Suprapubic skin (tissue), 4 donors: Measurements from ENCODE around the gene KRT85.

ENCODE experiments used
- EP300 ChIP-seq: sonication (generic); formaldehyde crosslinking; IDR thresholded peaks from one replicate; pipeline ENCODE4 v1.6.1; 2017; ENCODE audit warnings: antibody characterized with exemption
- POLR2A ChIP-seq, 2 donors: fragments of 450-650 bp; IDR thresholded peaks; one replicate each; pipeline ENCODE4 v1.6.1; 2017; ENCODE audit warnings: antibody characterized with exemption in 2 of 2, mild to moderate bottlenecking in 2 of 2, moderate library complexity in 2 of 2
- POLR2AphosphoS5 ChIP-seq, 3 donors: sonication (generic); formaldehyde crosslinking; IDR thresholded peaks; one replicate each; pipeline ENCODE4 v1.6.1; 2017; ENCODE audit warnings: antibody characterized with exemption in 3 of 3
- TF ChIP-seq, protein P1 (sequence below), 2 donors: fragments of 200-600 bp in 1 of 2; fragments of 450-650 bp in 1 of 2; sonication (generic) in 1 of 2; IDR thresholded peaks; one replicate each; pipeline ENCODE4 v1.5.1; 2016 to 2019; ENCODE audit warnings: antibody characterized with exemption in 2 of 2, mild to moderate bottlenecking in 1 of 2, moderate library complexity in 1 of 2

DNA sequence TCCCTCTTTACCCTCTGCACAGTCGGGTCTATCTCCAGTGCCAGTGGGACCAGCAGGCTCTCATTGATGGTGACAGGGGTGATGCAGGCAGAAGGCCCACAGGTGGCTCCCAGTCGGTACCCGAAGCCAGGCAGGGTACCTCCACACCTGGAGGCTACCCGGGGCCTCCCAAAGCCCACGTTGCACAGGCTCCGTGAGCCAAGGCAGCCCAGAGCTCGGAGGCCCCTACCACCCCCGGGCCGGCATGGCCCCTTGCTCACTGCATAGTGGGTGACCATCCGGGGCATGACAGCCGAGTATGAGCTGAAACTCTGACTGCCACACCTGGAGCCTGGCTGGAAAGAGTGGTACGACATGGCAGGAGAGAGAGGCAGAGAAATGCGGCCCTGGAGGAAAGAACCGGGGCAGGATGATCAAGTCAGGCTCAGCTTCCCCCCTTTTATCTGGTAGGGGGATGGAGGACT, 38.7 kb upstream of the KRT85 start, which contains the start of gene KRT82:
- TF ChIP-seq EP300 = no peak
- TF ChIP-seq, protein P1, sequence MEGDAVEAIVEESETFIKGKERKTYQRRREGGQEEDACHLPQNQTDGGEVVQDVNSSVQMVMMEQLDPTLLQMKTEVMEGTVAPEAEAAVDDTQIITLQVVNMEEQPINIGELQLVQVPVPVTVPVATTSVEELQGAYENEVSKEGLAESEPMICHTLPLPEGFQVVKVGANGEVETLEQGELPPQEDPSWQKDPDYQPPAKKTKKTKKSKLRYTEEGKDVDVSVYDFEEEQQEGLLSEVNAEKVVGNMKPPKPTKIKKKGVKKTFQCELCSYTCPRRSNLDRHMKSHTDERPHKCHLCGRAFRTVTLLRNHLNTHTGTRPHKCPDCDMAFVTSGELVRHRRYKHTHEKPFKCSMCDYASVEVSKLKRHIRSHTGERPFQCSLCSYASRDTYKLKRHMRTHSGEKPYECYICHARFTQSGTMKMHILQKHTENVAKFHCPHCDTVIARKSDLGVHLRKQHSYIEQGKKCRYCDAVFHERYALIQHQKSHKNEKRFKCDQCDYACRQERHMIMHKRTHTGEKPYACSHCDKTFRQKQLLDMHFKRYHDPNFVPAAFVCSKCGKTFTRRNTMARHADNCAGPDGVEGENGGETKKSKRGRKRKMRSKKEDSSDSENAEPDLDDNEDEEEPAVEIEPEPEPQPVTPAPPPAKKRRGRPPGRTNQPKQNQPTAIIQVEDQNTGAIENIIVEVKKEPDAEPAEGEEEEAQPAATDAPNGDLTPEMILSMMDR (IDR thresholded peaks at IDR 0.05) = no peak
- TF ChIP-seq POLR2AphosphoS5 (IDR thresholded peaks at IDR 0.05) = no peak
- no peak for TF ChIP-seq POLR2A (IDR thresholded peaks at IDR 0.05)
